Fibroblast of skin of abdomen (primary cell): ENCODE results near the gene SVEP1.
"Not testable (repeated sequence)": the region's sequence is repeated elsewhere in the genome, so short reads cannot be mapped to it uniquely, and the experiment has no call there.

Experiments used
- DNase-seq: peaks from one replicate; pipeline ENCODE4 v3.0.0-alpha.2; 2013

SVEP1 gene

GRCh38 chr9:110578575-110579033, 937 bp downstream of the SVEP1 start:
- DNase-seq = no peak

DNA sequence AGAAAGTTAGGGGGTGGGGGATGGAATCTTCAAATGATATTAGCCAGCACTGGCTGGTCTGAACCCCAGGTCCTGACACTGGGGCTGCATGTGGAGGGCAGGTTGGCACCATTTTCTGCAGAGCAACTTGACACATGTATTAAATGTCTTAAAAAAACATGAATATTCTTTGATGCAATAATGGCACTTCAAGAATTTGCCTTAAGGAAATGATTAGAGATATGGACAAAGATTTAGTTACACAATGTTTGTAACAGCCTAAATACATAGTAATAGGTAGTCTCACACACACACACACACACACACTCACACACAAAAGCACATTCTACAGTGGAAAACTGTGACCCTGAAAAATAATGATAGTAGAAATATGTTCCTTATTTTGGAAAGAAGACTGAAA, 3.6 kb downstream of the SVEP1 start:
- no peak for DNase-seq

DNA sequence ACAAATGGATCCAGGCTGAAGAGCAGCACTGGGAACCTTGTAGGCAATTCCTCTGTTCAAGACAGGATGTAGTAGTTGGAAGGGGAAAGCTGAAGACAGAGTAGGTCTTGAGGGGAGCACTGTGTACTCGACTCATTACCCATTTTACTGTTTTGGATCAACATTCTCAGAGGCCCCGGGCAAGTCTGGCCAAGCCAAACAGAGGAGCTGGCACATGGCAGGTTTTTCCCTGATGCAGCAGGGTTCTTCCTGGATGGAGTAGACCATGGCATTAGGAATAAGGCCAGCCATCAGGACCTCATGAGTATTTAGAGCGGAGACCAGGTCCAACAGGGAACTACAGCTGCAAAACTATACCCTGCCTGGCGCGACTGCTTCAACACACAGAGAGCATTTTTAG, 4.4 kb downstream of the SVEP1 start:
- no peak for DNase-seq

DNA sequence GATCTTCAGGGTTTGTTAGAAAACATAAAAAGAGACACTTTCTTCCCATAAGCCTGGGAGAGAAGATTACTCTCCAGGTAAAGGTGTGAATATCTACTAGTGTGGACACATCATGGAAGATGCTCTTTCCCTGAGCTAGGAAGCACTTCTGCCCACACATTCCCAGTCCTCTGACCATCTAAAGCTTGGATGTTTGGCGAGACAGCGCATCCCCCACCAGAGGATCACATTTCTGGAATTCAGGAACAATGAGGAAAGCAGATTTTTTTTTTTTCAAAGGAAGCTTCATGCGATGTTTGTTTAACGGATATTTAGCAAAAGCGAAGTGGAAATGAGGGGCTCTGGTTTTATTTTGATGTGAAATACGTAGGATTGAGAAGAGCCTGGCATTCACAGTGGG, 6.2 kb downstream of the SVEP1 start:
- no peak for DNase-seq

- no peak for DNase-seq
Measured at GRCh38 chr9:110571801-110572483, 7.6 kb downstream of the SVEP1 start.

DNA sequence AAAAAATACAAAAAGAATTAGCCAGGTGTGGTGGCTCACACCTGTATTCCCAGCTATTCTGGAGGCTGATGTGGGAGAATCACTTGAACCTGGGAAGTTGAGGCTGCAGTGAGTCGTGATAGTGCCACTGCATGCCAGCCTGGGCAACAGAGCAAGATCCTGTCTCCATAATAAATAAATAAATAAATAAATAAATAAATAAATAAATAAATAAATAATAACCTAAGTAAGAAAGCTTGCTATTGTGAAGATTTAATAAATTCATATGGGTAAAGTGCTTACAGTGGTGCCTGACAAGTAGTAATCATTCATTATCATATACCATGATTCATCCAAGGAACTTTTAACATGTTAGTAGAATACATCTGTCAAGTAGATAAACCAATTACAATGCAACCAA, 13.4 kb downstream of the SVEP1 start:
- no peak for DNase-seq

- no peak for DNase-seq
Measured at GRCh38 chr9:110561826-110562225, 17.7 kb downstream of the SVEP1 start.

- peak; percentile 63 for DNase-seq
Measured at GRCh38 chr9:110559869-110560268, 19.7 kb downstream of the SVEP1 start.

DNA sequence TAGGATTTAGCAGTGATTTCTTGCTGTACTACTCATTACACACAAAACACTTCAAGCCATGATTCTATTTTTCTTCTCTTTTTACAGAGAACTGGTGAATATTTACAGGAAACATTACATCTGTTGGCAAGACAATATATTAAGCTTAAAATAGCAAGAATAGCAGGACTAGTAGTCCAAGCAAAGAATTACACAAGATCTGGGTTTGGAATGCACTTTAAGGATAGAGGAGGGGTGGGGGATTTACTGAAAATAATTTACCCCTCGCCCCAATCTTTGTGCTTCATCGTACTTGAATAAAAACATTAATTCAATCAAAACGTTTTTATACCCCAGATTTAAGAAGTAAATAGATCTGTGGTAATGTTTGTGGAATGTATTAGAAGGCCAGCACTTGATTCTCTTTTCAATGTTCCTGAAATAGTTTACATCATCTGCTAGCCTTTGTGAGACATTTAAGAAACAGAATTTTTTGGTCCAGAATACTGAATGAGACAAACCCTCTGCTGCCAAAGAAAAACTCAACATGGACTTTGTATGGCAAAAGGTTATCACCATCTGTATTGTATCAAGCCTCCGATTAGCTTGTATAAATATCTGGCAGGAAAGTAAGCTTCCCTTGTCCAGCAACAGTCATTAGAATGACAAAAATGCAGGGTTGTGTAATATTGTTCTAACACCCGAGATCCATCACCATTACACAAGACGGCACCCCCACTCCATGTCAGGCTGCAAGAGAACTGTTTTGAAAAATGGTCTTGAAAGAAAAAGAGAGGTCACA, 23.8 kb downstream of the SVEP1 start:
- peak; percentile 92 for DNase-seq

DNA sequence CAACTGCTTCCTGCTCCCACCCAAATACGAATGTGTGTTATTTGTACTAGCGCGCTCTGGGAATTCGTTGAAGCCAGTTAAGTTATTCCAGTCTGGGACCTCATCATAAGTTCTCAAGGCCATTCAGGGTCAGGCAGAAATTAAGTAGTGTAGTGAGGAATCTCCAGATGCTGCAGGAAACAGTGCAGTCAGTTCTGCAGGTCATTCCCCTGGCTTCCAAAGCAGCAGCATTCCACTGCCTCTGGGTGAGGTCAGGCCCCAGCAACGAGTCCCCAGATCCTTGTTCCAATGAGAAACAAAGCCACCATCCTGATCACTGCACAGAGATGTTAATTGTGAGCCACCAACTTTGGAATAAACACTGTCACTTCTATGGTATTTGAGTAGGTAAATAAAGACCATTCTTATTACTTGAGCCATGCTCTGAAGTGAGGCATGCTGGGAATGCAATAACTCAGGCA, 33.1 kb downstream of the SVEP1 start:
- no peak for DNase-seq

- no peak for DNase-seq
Measured at GRCh38 chr9:110545705-110546104, 33.8 kb downstream of the SVEP1 start.

DNA sequence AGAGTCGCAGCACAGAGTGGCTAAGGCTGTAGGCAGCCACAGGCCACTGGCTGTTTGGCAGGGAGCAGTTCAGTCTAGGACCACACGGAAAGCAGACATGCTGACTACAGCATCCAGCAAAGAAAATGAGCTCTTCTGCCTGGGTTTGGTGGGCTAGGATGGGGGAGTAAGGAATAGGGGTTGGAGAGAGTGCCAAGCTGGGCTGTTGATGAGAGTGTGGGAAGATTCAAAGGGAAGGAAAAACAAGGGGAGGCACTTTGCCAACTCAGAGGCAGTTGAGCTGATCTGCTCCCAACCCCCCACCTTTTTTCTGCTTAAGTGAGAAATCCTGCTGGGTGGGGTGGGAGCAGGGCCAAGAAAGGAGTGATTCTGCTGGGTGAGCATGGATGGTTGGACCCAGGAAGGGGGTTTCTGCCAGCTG, 35.9 kb downstream of the SVEP1 start:
- DNase-seq = no peak

GRCh38 chr9:110541950-110542349, 37.6 kb downstream of the SVEP1 start:
- no peak for DNase-seq

GRCh38 chr9:110538647-110539041, 40.9 kb downstream of the SVEP1 start:
- peak; percentile 58 for DNase-seq

DNA sequence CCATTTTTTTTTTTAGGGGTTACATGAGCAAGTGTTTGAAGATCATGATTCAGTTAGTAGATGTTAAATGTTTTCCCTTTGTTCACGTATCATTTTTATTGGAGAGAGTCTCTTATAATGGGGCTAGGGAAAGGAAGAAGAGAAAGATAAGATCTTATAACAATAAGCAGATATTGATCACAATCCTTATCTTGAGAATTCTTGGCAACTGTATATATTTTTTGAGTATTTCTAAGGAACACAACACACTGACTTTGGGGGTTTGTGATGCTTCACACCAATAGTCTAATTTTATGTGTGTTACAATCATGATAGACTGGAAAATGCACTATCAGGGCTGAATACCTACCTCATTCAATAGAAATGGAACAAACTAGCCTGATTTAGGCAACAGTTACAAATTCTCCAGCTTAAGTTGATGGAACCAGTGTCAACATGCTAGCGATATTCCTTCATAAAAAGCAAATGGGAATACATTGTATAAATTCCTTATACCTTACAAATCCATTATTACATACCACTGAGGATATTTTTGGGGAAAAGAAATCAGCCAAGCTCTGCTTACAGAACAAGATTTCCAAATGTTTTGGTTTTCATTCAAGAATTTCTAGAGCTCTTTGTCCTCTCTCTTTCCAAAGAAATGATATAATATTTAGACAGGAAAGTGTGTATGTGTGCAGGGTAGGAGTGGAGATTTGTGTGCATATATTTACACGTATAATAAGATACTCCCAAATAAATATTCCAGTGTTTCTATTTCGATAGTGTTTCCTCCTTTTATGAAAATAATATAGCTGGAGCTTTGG, 41.5 kb downstream of the SVEP1 start:
- DNase-seq = peak; percentile 84

DNA sequence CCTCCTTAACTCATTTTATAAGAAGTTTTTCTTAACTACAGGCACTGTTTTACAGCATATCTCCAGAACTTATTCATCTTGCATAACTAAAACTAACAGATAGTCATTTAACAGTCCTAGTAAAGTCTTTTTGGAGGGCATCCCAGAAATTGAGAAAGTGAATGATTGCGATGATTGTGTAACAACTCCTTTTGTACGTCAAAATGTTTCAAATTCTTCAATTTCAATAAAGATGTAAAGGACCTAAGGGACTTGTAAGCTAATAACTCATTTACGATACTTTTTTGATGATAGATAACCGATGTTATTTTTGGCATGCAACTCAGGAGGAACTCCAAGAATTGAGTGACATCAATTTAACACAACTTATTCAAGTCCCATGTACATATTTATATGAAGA, 42.7 kb downstream of the SVEP1 start:
- peak; percentile 86 for DNase-seq

GRCh38 chr9:110534162-110534561, 45.4 kb downstream of the SVEP1 start:
- DNase-seq = not testable (repeated sequence)

GRCh38 chr9:110532908-110533665, 46.5 kb downstream of the SVEP1 start:
- DNase-seq = peak; percentile 38

DNA sequence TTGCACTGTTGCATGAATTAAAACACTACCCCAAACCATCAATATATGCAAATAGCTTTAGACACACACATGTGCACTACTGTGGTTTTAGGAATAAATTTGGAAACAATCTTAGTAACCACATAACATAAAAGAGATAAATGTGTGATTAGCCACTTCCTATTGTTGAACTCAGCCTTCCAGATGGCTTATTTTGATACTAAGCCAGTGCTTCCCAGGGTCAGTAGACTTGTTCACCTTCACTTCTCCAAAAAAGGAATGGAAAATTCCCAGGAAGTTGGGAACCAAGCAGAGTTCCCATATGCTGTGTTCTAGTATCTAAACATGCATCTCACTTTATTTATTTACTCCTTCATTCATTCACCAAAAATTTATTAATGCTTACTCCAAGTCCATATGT, 47.8 kb downstream of the SVEP1 start:
- peak; percentile 83 for DNase-seq

DNA sequence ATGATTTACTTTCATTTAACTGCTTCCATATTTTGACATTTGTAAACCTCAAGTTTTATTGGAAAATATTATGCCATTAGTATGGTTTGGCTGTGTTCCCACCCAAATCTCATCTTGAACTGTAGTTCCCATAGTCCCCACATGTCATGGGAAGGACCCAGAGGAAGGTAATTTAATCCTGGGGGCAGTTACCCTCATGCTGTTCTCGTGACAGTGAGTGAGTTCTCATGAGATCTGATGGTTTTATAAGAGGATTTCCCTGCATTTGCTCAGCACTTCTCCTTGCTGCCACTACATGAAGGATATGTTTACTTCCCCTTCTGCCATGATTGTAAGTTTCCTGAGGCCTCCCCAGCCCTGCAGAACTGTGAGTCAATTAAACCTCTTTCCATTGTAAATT, 48.3 kb downstream of the SVEP1 start:
- not testable (repeated sequence) for DNase-seq

DNA sequence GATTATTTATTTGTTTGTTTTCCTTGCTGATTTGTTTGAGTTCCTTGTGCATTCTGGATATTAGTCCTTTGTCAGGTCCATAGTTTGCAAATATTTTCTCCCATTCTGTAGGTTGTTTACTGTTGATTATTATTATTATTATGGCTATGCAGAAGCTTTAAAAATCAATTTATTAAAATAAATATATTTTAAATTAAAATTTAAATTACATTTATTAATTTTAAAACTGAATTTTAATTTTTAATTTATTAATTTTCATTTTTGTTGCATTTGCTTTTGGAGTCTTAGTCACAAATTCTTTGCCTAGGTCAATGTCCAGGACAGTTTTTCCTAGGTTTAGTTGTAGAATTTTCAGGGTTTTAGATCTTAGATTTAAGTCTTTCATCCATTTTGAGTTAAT, 50.9 kb downstream of the SVEP1 start:
- no peak for DNase-seq

DNA sequence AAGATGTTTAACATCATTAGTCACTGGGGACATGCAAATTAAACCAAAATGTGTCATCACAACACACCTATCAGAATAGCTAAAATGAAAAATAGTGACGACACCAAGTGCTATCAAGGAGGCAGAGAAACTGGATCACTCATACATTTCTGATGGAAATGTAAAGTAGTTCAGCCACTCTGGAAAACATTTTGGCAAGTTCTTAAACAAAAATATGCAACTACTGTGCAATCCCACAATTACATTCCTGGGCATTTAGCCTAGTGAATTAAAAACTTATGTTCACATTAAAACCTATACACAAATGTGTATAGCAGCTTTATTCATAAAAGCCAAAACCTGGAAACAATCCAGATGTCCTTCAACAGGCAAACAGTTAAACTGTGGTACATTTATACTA, 53.1 kb downstream of the SVEP1 start:
- peak; percentile 97 for DNase-seq
